ENCODE data around the gene PLEKHJ1.
"Not testable (repeated sequence)": the region's sequence is repeated elsewhere in the genome, so short reads cannot be mapped to it uniquely, and the experiment has no call there.

The PLEKHJ1 gene

DNA sequence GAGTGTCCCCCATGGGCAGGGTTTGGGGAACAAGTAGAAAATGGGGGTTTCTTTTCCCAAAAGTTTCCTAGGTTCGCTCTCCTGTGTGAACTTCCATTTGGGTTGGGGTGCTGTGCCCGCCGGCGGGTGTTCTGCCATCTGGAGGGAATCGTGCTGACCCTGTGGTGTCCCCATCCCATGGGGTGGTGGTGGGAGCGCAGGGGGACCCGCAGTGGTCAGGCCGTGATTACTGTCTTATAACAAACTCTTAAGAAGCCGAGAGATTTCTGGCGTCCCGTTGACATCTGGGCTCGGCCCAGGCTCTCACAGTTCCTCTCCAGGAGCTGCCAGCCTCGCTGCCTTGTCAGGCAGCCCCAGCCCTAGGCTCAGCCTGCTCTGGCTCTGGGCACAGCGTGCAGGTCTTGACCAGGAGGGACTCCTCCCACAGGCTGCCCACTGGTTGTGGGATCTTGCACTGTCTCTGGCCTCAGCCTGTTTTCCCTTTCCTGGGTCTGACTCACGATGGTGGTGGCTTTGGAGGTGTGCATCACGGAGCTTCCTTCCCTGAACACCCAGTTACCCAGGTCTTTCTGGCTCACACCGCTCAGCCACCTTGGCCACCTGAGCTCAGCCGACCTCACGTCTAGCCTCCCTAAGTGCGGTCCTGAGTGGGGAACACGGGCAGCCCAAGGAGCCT lies 34.5 kb downstream of the PLEKHJ1 start:
- H3K4me3 ChIP-seq (replicated peaks; ENCODE audit: low read depth, low read length), result no peak overlapping the region
- TF ChIP-seq, protein P1, sequence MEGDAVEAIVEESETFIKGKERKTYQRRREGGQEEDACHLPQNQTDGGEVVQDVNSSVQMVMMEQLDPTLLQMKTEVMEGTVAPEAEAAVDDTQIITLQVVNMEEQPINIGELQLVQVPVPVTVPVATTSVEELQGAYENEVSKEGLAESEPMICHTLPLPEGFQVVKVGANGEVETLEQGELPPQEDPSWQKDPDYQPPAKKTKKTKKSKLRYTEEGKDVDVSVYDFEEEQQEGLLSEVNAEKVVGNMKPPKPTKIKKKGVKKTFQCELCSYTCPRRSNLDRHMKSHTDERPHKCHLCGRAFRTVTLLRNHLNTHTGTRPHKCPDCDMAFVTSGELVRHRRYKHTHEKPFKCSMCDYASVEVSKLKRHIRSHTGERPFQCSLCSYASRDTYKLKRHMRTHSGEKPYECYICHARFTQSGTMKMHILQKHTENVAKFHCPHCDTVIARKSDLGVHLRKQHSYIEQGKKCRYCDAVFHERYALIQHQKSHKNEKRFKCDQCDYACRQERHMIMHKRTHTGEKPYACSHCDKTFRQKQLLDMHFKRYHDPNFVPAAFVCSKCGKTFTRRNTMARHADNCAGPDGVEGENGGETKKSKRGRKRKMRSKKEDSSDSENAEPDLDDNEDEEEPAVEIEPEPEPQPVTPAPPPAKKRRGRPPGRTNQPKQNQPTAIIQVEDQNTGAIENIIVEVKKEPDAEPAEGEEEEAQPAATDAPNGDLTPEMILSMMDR (IDR thresholded peaks at IDR 0.05; ENCODE audit: low read depth, low read length, missing control alignments), result no peak
- no peak for DNase-seq (ENCODE audit: extremely low read depth, low read depth)

DNA sequence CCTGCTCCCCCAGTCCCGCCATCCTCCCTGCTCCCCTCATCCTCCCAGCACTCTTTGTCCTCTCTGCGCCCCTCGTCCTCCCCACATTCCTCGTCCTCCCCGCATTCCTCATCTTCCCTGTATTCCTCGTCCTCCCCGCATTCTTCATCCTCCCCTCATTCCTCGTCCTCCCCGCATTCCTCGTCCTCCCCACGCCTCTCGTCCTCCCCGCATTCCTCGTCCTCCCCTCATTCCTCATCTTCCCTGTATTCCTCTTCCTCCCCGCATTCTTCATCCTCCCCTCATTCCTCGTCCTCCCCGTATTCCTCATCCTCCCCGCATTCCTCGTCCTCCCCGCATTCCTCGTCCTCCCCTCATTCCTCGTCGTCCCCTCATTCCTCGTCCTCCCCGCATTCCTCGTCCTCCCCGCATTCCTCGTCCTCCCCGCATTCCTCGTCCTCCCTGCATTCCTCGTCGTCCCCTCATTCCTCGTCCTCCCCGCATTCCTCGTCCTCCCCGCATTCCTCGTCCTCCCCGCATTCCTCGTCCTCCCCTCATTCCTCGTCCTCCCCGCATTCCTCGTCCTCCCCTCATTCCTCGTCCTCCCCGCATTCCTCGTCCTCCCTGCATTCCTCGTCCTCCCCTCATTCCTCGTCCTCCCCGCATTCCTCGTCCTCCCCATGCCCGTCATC lies 35.4 kb downstream of the PLEKHJ1 start:
- DNase-seq (ENCODE audit: extremely low read depth, low read depth), result not testable (repeated sequence)

DNA sequence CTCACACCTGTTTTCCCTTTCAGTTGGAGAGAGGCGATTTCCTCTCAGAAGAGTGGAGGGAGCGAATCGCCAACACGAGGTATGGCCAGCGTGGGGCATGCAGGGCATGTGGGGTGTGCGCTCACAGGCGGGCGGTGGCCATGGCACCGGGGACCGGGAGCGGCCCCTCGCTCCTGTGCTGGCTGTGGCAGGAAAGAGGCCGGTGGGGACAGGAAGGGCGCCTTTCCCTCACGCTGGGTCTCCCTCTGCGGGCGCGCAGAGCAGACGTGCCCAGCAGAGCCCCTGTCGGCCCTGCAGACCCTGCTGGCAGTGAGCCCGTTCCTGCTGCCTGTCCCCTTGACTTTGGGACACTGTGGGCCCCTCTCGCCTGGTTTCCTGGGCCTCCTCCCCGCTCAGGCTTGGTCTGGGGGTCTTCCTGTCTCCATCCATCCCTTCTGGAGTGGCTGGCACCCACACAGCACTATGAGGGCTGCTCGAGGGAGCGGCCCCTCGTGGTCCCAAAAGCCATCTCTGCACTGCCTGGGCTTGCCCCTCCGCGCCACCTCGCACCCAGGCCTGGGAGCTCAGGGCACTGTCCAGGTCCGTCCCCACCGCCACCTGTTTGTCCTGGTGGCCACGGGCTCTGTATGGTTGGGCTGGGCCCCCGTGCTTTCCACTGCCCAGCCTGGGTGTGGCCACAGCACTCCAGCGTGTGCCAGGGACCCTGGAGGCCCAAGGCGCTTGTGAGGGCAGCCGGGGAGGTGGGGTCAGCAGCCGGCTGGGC lies 36.1 kb downstream of the PLEKHJ1 start:
- DNase-seq (ENCODE audit: extremely low read depth, low read depth), result no peak

More for the DNA sequence above, 35.4 kb downstream of the PLEKHJ1 start:
- not testable (repeated sequence) for H3K4me3 ChIP-seq (replicated peaks; ENCODE audit: low read depth, low read length)

DNA sequence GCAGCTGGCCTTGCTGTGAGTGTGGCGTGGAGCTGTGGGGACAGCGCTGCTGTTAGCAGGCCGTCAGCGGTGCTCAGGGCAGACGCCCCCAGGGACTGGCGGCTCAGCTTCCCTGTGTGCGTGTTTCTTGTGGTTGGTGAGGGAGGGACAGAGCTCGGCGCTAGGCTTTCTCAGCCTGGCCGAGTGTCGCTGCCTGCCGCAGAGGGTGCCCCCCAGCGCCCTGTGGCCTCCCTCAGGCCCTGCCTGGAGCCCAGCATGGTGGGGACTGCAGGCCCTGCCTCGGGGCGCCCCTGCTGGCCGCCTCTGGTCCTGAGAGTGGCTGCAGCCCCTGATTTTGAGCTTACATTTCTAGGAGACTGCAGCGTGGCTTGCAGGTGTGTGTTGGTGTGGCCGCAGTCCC lies 36.9 kb downstream of the PLEKHJ1 start:
- TF ChIP-seq, protein P1 (IDR thresholded peaks at IDR 0.05; ENCODE audit: low read depth, low read length, missing control alignments), result peak; percentile 34
- no peak overlapping the region for H3K4me3 ChIP-seq (replicated peaks; ENCODE audit: low read depth, low read length)
- DNase-seq (ENCODE audit: extremely low read depth, low read depth), result no peak

More for the DNA sequence above, 36.1 kb downstream of the PLEKHJ1 start:
- TF ChIP-seq, protein P1 (IDR thresholded peaks at IDR 0.05; ENCODE audit: low read depth, low read length, missing control alignments), result no peak
- no peak overlapping the region for H3K4me3 ChIP-seq (replicated peaks; ENCODE audit: low read depth, low read length)

DNA sequence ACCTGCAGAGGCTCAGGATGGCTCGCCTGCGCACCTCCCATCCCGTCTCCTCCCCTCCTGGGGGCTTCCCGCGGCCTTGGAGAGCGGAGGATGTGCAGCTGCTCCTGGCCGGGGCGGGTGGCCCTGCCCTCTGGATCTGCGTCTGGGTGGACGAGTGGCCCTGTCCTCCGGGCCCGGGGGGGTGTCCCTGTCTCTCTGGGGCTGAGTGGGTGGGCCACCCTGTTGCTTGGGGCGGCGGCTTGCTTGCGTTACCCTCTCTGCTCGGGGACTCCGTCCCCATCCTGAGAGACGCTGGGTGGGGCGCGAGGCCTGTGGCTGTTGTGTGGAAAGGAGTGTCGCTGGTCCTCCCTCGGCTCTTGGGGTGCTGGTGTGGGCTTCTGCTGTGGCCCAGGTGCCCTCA lies 37.8 kb downstream of the PLEKHJ1 start:
- TF ChIP-seq, protein P1 (IDR thresholded peaks at IDR 0.05; ENCODE audit: low read depth, low read length, missing control alignments), result no peak
- DNase-seq (ENCODE audit: extremely low read depth, low read depth), result no peak
- H3K4me3 ChIP-seq (replicated peaks; ENCODE audit: low read depth, low read length), result no peak overlapping the region

DNA sequence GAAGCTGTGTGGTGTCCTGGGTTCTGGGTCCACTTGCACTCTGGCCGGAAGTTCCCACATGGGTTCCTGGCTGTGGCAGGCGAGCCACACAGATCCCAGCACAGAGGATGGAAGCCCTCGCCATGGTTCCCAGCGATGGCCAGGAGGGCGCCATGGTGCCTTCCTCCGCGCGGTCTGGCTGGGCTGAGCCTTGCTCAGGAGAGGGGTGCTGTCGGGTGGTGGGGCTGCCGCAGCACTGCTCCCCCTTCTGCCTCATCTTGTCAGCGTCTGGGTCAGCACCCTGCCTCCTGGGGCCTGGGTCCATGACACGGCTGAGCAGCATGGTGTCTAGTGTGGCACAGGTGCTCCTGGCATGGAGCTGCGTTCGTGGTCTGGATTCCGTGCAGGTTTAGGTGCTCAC lies 38.9 kb downstream of the PLEKHJ1 start:
- no peak overlapping the region for H3K4me3 ChIP-seq (replicated peaks; ENCODE audit: low read depth, low read length)
- no peak for DNase-seq (ENCODE audit: extremely low read depth, low read depth)
- TF ChIP-seq, protein P1 (IDR thresholded peaks at IDR 0.05; ENCODE audit: low read depth, low read length, missing control alignments), result no peak

DNA sequence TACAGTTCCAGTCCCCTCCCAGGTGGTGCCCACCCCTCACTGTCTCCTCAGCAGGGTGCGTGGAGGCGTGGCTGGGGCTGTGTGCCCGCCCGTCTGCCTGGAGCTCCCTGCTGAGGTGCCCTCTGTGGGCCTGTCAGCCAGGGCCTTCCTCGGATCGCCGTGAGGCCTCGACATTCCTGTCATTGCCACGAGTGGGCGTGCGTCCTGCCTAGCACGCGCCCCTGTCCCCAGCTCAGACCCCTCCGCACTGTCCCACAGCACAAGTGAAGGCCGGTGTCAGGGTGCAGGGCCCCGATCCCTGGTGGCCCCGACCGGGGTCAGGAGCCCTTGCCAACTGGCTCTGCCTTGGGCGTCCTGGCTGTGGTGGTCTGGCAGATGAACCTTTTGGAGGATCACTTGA lies 40.2 kb downstream of the PLEKHJ1 start:
- TF ChIP-seq, protein P1 (IDR thresholded peaks at IDR 0.05; ENCODE audit: low read depth, low read length, missing control alignments), result no peak
- no peak overlapping the region for H3K4me3 ChIP-seq (replicated peaks; ENCODE audit: low read depth, low read length)
- DNase-seq (ENCODE audit: extremely low read depth, low read depth), result no peak
